CD4-positive, alpha-beta memory T cell (primary cell): ENCODE measurements around the gene KIF21A. TPM values are rescaled to one million over a fixed set of nuclear protein-coding genes. Genes with fewer than 3 reads are reported as not detected.
A peak's percentile ranks its signal among the peaks of the same experiment; 100 is the strongest.

Experiments
- CTCF ChIA-PET: fragments of 350-600 bp; sonication (Branson Sonifier 250); formaldehyde crosslinking; loops from one replicate; lab custom pipeline; 2021; ENCODE audit warnings: inconsistent platforms; ENCODE audit not compliant: partially characterized antibody; lab: Charles Lee
- POLR2A ChIA-PET: fragments of 350-600 bp; sonication (Branson Sonifier 250); formaldehyde crosslinking; loops from one replicate; lab custom pipeline; 2021; ENCODE audit not compliant: partially characterized antibody; lab: Charles Lee
- DNase-seq, 5 donors: peaks; one replicate each; pipeline versions ENCODE4 v3.0.0 to v3.0.0-alpha.2; 2020 to 2022; ENCODE audit warnings: mixed read lengths in 1 of 5
- H3K27ac ChIP-seq: one replicate; pipeline ENCODE4 v1.7.0; 2013; ENCODE audit warnings: low read depth, low read length
- H3K27me3 ChIP-seq: 2 replicates; pipeline ENCODE4 v1.7.0; 2013; ENCODE audit warnings: mild to moderate bottlenecking, low read length, moderate library complexity; ENCODE audit not compliant: insufficient read depth
- H3K36me3 ChIP-seq: 2 replicates; pipeline ENCODE4 v1.7.0; 2013; ENCODE audit warnings: mild to moderate bottlenecking, low read length, moderate library complexity; ENCODE audit not compliant: insufficient read depth
- H3K4me1 ChIP-seq: 2 replicates; pipeline ENCODE4 v1.7.0; 2013; ENCODE audit warnings: mild to moderate bottlenecking, low read length, moderate library complexity; ENCODE audit not compliant: insufficient read depth
- H3K4me3 ChIP-seq, 2 donors: one replicate each; pipeline ENCODE4 v1.7.0; 2013; ENCODE audit warnings: low read length in 2 of 2, mild to moderate bottlenecking in 1 of 2
- H3K9me3 ChIP-seq, 2 donors: one replicate each; pipeline ENCODE4 v1.7.0; 2013; ENCODE audit warnings: low read length in 2 of 2, control low read depth in 1 of 2; ENCODE audit not compliant: control insufficient read depth in 1 of 2
- H3K27ac Mint-ChIP-seq, 7 donors: one replicate each; pipeline ENCODE4 v1.8.0; 2020 to 2021; ENCODE audit warnings: mixed read lengths in 7 of 7, mild to moderate bottlenecking in 6 of 7, inconsistent platforms in 3 of 7, moderate library complexity in 3 of 7
- H3K27me3 Mint-ChIP-seq, 2 donors: one replicate each; pipeline ENCODE4 v1.8.0; 2020 to 2021; ENCODE audit warnings: mixed read lengths in 2 of 2
- H3K36me3 Mint-ChIP-seq, 2 donors: one replicate each; pipeline ENCODE4 v1.8.0; 2020 to 2021; ENCODE audit warnings: mixed read lengths in 2 of 2, inconsistent platforms in 1 of 2, mild to moderate bottlenecking in 1 of 2
- H3K4me1 Mint-ChIP-seq, 4 donors: one replicate each; pipeline ENCODE4 v1.8.0; 2020 to 2021; ENCODE audit warnings: mixed read lengths in 4 of 4, mild to moderate bottlenecking in 1 of 4
- H3K4me3 Mint-ChIP-seq, 8 donors: one replicate each; pipeline ENCODE4 v1.8.0; 2020 to 2021; ENCODE audit warnings: mixed read lengths in 8 of 8, mild to moderate bottlenecking in 7 of 8, moderate library complexity in 6 of 8, inconsistent platforms in 3 of 8
- H3K9me3 Mint-ChIP-seq, 8 donors: one replicate each; pipeline ENCODE4 v1.8.0; 2020 to 2021; ENCODE audit warnings: mixed read lengths in 8 of 8, mild to moderate bottlenecking in 5 of 8, inconsistent platforms in 3 of 8, moderate library complexity in 1 of 8
- intact Hi-C: fragments of 100-400 bp; cut with micrococcal nuclease; formaldehyde crosslinking; loops from one replicate; pipeline ENCODE4 v1.15.1; 2023
- polyA plus RNA-seq, 2 donors: library from polyadenylated mRNA; unstranded; fragments of 300-500 nt; fragmentation: Illumina TruSeq; gene quantifications; one replicate each; pipeline ENCODE4 v1.2.3, GENCODE V29; 2021
- total RNA-seq, 2 experiments: library from RNA; stranded (reverse); gene quantifications; one replicate each; pipeline ENCODE4 v1.2.3, GENCODE V29; 2021

Gene KIF21A
- total and polyA plus RNA-seq, 4 experiments from 2014 or later = 3.4 to 19.9 (median 13.5) TPM

- Mint-ChIP-seq H3K9me3 (peaks cover 0 to 3% (median 0%) of the 10 kb centered on the region in 8 donors), H3K27me3 (no peaks in the 10 kb centered on the region), H3K4me1 (peaks cover 14 to 28% (median 18%) of the 10 kb centered on the region in 4 donors), H3K27ac (peak overlapping the region in 3 of 7 donors; percentile 5 to 48 (median 20)), H3K36me3 (peaks cover 0 to 1% of the 10 kb centered on the region in 2 donors), H3K4me3 (peak overlapping the region in 7 of 8 donors; percentile 5 to 73 (median 29))
- H3K4me3 ChIP-seq = no peak overlapping the region
- CTCF ChIA-PET = interaction anchor here (1.7 kb wide), 1 partner anchor 71 kb away, joined by 5 read pairs; no protein-coding TSS in a partner anchor
- POLR2A ChIA-PET = interaction anchor here (1.3 kb wide), 1 partner anchor 71 kb away, joined by 5 read pairs; the partner anchor contains the start of gene KIF21A
- intact Hi-C loops = loop anchor here (5.0 kb wide), 1 partner anchor 70 kb away; the partner anchor contains the start of gene KIF21A
- H3K27me3 ChIP-seq = no peaks in the 10 kb centered on the region
- no peak for DNase-seq
- H3K4me1 ChIP-seq = peaks cover 14% of the 10 kb centered on the region
- H3K36me3 ChIP-seq = no peaks in the 10 kb centered on the region
- no peaks in the 10 kb centered on the region for H3K9me3 ChIP-seq
- no peak overlapping the region for H3K27ac ChIP-seq
Observed at GRCh38 chr12:39372204-39372925, 70.6 kb downstream of the KIF21A start.

GRCh38 chr12:39369756-39370155, 73.2 kb downstream of the KIF21A start:
- Mint-ChIP-seq H3K27me3 (no peaks in the 10 kb centered on the region), H3K9me3 (peaks cover 0 to 3% (median 0%) of the 10 kb centered on the region in 8 donors), H3K27ac (no peak overlapping the region), H3K4me1 (peaks cover 13 to 17% (median 14%) of the 10 kb centered on the region in 4 donors), H3K4me3 (no peak overlapping the region), H3K36me3 (peaks cover 11 to 13% of the 10 kb centered on the region in 2 donors)
- no peaks in the 10 kb centered on the region for H3K9me3 ChIP-seq
- ChIA-PET POLR2A (no interaction called here), CTCF (no interaction called here)
- no peaks in the 10 kb centered on the region for H3K27me3 ChIP-seq
- no peak overlapping the region for H3K4me3 ChIP-seq
- no peak for DNase-seq
- H3K4me1 ChIP-seq = peaks cover 14% of the 10 kb centered on the region
- no peak overlapping the region for H3K27ac ChIP-seq
- intact Hi-C loops = loop anchor here (2.0 to 5.0 kb wide), 2 partner anchors 13 to 73 kb away; partner anchors contain the start of gene KIF21A
- H3K36me3 ChIP-seq = no peaks in the 10 kb centered on the region

- H3K27me3 ChIP-seq = no peaks in the 10 kb centered on the region
- no peak overlapping the region for H3K27ac Mint-ChIP-seq
- H3K36me3 ChIP-seq = no peaks in the 10 kb centered on the region
- H3K27ac ChIP-seq = no peak overlapping the region
- H3K4me3 Mint-ChIP-seq = no peak overlapping the region
- no peaks in the 10 kb centered on the region for H3K9me3 ChIP-seq
- H3K36me3 Mint-ChIP-seq = peaks cover 19 to 20% of the 10 kb centered on the region in 2 donors
- H3K4me3 ChIP-seq = no peak overlapping the region
- intact Hi-C loops = loop anchor here (2.0 kb wide), 1 partner anchor 14 kb away; no protein-coding TSS in a partner anchor
- DNase-seq = no peak
- peaks cover 13 to 17% (median 14%) of the 10 kb centered on the region in 4 donors for H3K4me1 Mint-ChIP-seq
- CTCF ChIA-PET = interaction anchor here (1.7 kb wide), 1 partner anchor 51 kb away, joined by 6 read pairs; no protein-coding TSS in a partner anchor
- H3K9me3 Mint-ChIP-seq = peaks cover 0 to 3% (median 0%) of the 10 kb centered on the region in 8 donors
- H3K27me3 Mint-ChIP-seq = no peaks in the 10 kb centered on the region
- POLR2A ChIA-PET = no interaction called here
- peaks cover 14% of the 10 kb centered on the region for H3K4me1 ChIP-seq
Observed at GRCh38 chr12:39368891-39369290, 74.0 kb downstream of the KIF21A start.

- DNase-seq = no peak
- Mint-ChIP-seq H3K4me1 (peaks cover 10 to 12% (median 11%) of the 10 kb centered on the region in 4 donors), H3K36me3 (peaks cover 19 to 20% of the 10 kb centered on the region in 2 donors), H3K9me3 (peaks cover 0 to 3% (median 0%) of the 10 kb centered on the region in 8 donors), H3K27me3 (no peaks in the 10 kb centered on the region), H3K27ac (no peak overlapping the region), H3K4me3 (no peak overlapping the region)
- POLR2A ChIA-PET = no interaction called here
- Histone ChIP-seq H3K27ac (no peak overlapping the region), H3K27me3 (no peaks in the 10 kb centered on the region), H3K4me1 (peaks cover 12% of the 10 kb centered on the region), H3K36me3 (no peaks in the 10 kb centered on the region), H3K9me3 (no peaks in the 10 kb centered on the region), H3K4me3 (no peak overlapping the region)
- intact Hi-C loops = loop anchor here (2.0 kb wide), 1 partner anchor 15 kb away; no protein-coding TSS in a partner anchor
- CTCF ChIA-PET = interaction anchor here (1.7 kb wide), 1 partner anchor 50 kb away, joined by 6 read pairs; no protein-coding TSS in a partner anchor
Observed at GRCh38 chr12:39368096-39368495, 74.8 kb downstream of the KIF21A start.

- intact Hi-C loops = no loop called here
- DNase-seq = no peak
- ChIA-PET CTCF (interaction anchor here (1.7 kb wide), 1 partner anchor 50 kb away, joined by 6 read pairs; no protein-coding TSS in a partner anchor), POLR2A (no interaction called here)
- no peaks in the 10 kb centered on the region for H3K27me3 ChIP-seq
- H3K27ac ChIP-seq = no peak overlapping the region
- H3K4me1 ChIP-seq = peaks cover 6% of the 10 kb centered on the region
- H3K9me3 ChIP-seq = no peaks in the 10 kb centered on the region
- no peaks in the 10 kb centered on the region for H3K36me3 ChIP-seq
- no peak overlapping the region for H3K4me3 ChIP-seq
- peaks cover 4 to 7% (median 5%) of the 10 kb centered on the region in 4 donors for H3K4me1 Mint-ChIP-seq
- H3K4me3 Mint-ChIP-seq = no peak overlapping the region
- H3K27ac Mint-ChIP-seq = no peak overlapping the region
- peaks cover 19 to 20% of the 10 kb centered on the region in 2 donors for H3K36me3 Mint-ChIP-seq
- H3K9me3 Mint-ChIP-seq = peaks cover 0 to 3% (median 0%) of the 10 kb centered on the region in 8 donors
- H3K27me3 Mint-ChIP-seq = no peaks in the 10 kb centered on the region
Observed at GRCh38 chr12:39367494-39367893, 75.4 kb downstream of the KIF21A start.

- peaks cover 30 to 31% of the 10 kb centered on the region in 2 donors for H3K36me3 Mint-ChIP-seq
- Histone ChIP-seq H3K4me1 (no peaks in the 10 kb centered on the region), H3K9me3 (no peaks in the 10 kb centered on the region), H3K4me3 (no peak overlapping the region), H3K27ac (no peak overlapping the region), H3K27me3 (no peaks in the 10 kb centered on the region), H3K36me3 (no peaks in the 10 kb centered on the region)
- no peak for DNase-seq
- H3K27me3 Mint-ChIP-seq = no peaks in the 10 kb centered on the region
- H3K9me3 Mint-ChIP-seq = no peaks in the 10 kb centered on the region
- H3K4me1 Mint-ChIP-seq = peaks cover 0 to 1% (median 0%) of the 10 kb centered on the region in 4 donors
- no peak overlapping the region for H3K4me3 Mint-ChIP-seq
- CTCF ChIA-PET = interaction anchor here (0.9 to 2.7 kb wide), 4 partner anchors 47 to 741 kb away, joined by 3 to 9 read pairs (median 4); partner anchors contain the start of genes KIF21A and SLC2A13
- intact Hi-C loops = loop anchor here (1.0 to 2.0 kb wide), 2 partner anchors 327 to 625 kb away; no protein-coding TSS in a partner anchor
- H3K27ac Mint-ChIP-seq = no peak overlapping the region
- POLR2A ChIA-PET = interaction anchor here (1.0 kb wide), 1 partner anchor 254 kb away, joined by 3 read pairs; the partner anchor contains the start of gene ABCD2
Observed at GRCh38 chr12:39365364-39366001, 77.4 kb downstream of the KIF21A start.
